ENCODE data around the gene BHLHE23.

Gene BHLHE23

GRCh38 chr20:63025534-63026331 lies 19.0 kb upstream of the BHLHE23 start:
- peak; percentile 59 for DNase-seq (ENCODE audit: low spot score)

GRCh38 chr20:63024573-63025392 lies 18.0 kb upstream of the BHLHE23 start:
- DNase-seq (ENCODE audit: low spot score) = no peak

GRCh38 chr20:63023936-63024571 lies 17.3 kb upstream of the BHLHE23 start:
- no peak for DNase-seq (ENCODE audit: low spot score)

GRCh38 chr20:63023071-63023935 lies 16.5 kb upstream of the BHLHE23 start:
- no peak for DNase-seq (ENCODE audit: low spot score)

GRCh38 chr20:63022501-63022900 lies 15.7 kb upstream of the BHLHE23 start:
- no peak for DNase-seq (ENCODE audit: low spot score)

- no peak for DNase-seq (ENCODE audit: low spot score)
Observed at GRCh38 chr20:63021356-63022321, 14.9 kb upstream of the BHLHE23 start.

- DNase-seq (ENCODE audit: low spot score) = no peak
Observed at GRCh38 chr20:63020681-63021080, 13.9 kb upstream of the BHLHE23 start.

- no peak for DNase-seq (ENCODE audit: low spot score)
Observed at GRCh38 chr20:63017826-63018411, 11.2 kb upstream of the BHLHE23 start.

- DNase-seq (ENCODE audit: low spot score) = no peak
Observed at GRCh38 chr20:63017076-63017825, 10.5 kb upstream of the BHLHE23 start.

GRCh38 chr20:63016514-63017075 lies 9.8 kb upstream of the BHLHE23 start:
- no peak for DNase-seq (ENCODE audit: low spot score)

- no peak for DNase-seq (ENCODE audit: low spot score)
Observed at GRCh38 chr20:63015662-63016361, 9.0 kb upstream of the BHLHE23 start.

- no peak for DNase-seq (ENCODE audit: low spot score)
Observed at GRCh38 chr20:63015147-63015661, 8.4 kb upstream of the BHLHE23 start.

GRCh38 chr20:63014710-63015109 lies 7.9 kb upstream of the BHLHE23 start:
- DNase-seq (ENCODE audit: low spot score) = no peak

- DNase-seq (ENCODE audit: low spot score) = no peak
Observed at GRCh38 chr20:63014287-63014686, 7.5 kb upstream of the BHLHE23 start.

GRCh38 chr20:63013207-63013606 lies 6.4 kb upstream of the BHLHE23 start:
- no peak for DNase-seq (ENCODE audit: low spot score)

- DNase-seq (ENCODE audit: low spot score) = no peak
Observed at GRCh38 chr20:63011798-63012197, 5.0 kb upstream of the BHLHE23 start.

GRCh38 chr20:63009988-63010769 lies 3.4 kb upstream of the BHLHE23 start:
- DNase-seq (ENCODE audit: low spot score) = peak; percentile 54

All from COLO829 (cell line).